Measurements from ENCODE around the gene CCDC40.

- TF ChIP-seq CTCF (IDR thresholded peaks at IDR 0.05): no peak
- TF ChIP-seq EZH2 (IDR thresholded peaks at IDR 0.05; ENCODE audit: borderline replicate concordance, insufficient read depth, low read depth, low read length, poor library complexity, severe bottlenecking): no peak
Observed at GRCh38 chr17:80122026-80122575, 85.7 kb downstream of the CCDC40 start.

Measured in B cell (primary cell).